Fibroblast of lung (primary cell): ENCODE measurements around the gene URB2.

Experiments
- CTCF ChIP-seq, 2 donors: IDR thresholded peaks in 1 of 2; conservative IDR thresholded peaks in 1 of 2; 1 replicate in 1 of 2; 2 replicates in 1 of 2; pipeline ENCODE4 v1.5.1; 2011 to 2012; ENCODE audit warnings: low read length in 2 of 2, control low read depth in 1 of 2, inconsistent platforms in 1 of 2, low read depth in 1 of 2, mild to moderate bottlenecking in 1 of 2
- EZH2 ChIP-seq: IDR thresholded peaks from 2 replicates; pipeline ENCODE4 v1.5.1; 2012; ENCODE audit warnings: low read length, control low read depth, mild to moderate bottlenecking; ENCODE audit errors: missing control alignments

- TF ChIP-seq CTCF (conservative IDR thresholded peaks at IDR 0.05 in 1 of 2, IDR thresholded peaks at IDR 0.05 in 1 of 2; ENCODE audit: low read depth in 1 of 2, low read length in 2 of 2) (peak; percentile 96 to 98), EZH2 (no peak)
These were observed 35.2 kb downstream of the URB2 start for GRCh38 chr1:229661022-229661877.
